ENCODE data around the gene FREM1. TPM values are rescaled to one million over a fixed set of nuclear protein-coding genes. Genes with fewer than 3 reads are reported as not detected.
"Not testable (repeated sequence)": the region's sequence is repeated elsewhere in the genome, so short reads cannot be mapped to it uniquely, and the experiment has no call there.

Gene FREM1
- polyA plus RNA-seq, 1 donor from 2014 or later: 2.3 TPM

- H3K4me2 ChIP-seq (ENCODE audit: low read length): no peak overlapping the region
- no peaks in the 10 kb centered on the region for H3K36me3 ChIP-seq (ENCODE audit: insufficient read depth, low read length)
- no peaks in the 10 kb centered on the region for H3K9me3 ChIP-seq (ENCODE audit: low read length)
- H3K27me3 ChIP-seq (ENCODE audit: insufficient read depth, low read depth, low read length): no peaks in the 10 kb centered on the region
- TF ChIP-seq MXI1 (conservative IDR thresholded peaks at IDR 0.05; ENCODE audit: poor library complexity, severe bottlenecking) (no peak), SMC3 (conservative IDR thresholded peaks at IDR 0.05; ENCODE audit: poor library complexity) (no peak), EZH2 (IDR thresholded peaks at IDR 0.05; ENCODE audit: borderline replicate concordance, insufficient read depth, low read length, poor library complexity, severe bottlenecking) (no peak), POLR2AphosphoS5 (IDR thresholded peaks at IDR 0.05) (no peak), RAD21 (conservative IDR thresholded peaks at IDR 0.05) (no peak), TAF1 (IDR thresholded peaks at IDR 0.05; ENCODE audit: low read depth) (no peak), EP300 (conservative IDR thresholded peaks at IDR 0.05; ENCODE audit: poor library complexity, severe bottlenecking) (no peak)
- TF ChIP-seq, protein P1, sequence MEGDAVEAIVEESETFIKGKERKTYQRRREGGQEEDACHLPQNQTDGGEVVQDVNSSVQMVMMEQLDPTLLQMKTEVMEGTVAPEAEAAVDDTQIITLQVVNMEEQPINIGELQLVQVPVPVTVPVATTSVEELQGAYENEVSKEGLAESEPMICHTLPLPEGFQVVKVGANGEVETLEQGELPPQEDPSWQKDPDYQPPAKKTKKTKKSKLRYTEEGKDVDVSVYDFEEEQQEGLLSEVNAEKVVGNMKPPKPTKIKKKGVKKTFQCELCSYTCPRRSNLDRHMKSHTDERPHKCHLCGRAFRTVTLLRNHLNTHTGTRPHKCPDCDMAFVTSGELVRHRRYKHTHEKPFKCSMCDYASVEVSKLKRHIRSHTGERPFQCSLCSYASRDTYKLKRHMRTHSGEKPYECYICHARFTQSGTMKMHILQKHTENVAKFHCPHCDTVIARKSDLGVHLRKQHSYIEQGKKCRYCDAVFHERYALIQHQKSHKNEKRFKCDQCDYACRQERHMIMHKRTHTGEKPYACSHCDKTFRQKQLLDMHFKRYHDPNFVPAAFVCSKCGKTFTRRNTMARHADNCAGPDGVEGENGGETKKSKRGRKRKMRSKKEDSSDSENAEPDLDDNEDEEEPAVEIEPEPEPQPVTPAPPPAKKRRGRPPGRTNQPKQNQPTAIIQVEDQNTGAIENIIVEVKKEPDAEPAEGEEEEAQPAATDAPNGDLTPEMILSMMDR (IDR thresholded peaks at IDR 0.05; ENCODE audit: poor library complexity, severe bottlenecking): no peak
- TF ChIP-seq, protein P2, sequence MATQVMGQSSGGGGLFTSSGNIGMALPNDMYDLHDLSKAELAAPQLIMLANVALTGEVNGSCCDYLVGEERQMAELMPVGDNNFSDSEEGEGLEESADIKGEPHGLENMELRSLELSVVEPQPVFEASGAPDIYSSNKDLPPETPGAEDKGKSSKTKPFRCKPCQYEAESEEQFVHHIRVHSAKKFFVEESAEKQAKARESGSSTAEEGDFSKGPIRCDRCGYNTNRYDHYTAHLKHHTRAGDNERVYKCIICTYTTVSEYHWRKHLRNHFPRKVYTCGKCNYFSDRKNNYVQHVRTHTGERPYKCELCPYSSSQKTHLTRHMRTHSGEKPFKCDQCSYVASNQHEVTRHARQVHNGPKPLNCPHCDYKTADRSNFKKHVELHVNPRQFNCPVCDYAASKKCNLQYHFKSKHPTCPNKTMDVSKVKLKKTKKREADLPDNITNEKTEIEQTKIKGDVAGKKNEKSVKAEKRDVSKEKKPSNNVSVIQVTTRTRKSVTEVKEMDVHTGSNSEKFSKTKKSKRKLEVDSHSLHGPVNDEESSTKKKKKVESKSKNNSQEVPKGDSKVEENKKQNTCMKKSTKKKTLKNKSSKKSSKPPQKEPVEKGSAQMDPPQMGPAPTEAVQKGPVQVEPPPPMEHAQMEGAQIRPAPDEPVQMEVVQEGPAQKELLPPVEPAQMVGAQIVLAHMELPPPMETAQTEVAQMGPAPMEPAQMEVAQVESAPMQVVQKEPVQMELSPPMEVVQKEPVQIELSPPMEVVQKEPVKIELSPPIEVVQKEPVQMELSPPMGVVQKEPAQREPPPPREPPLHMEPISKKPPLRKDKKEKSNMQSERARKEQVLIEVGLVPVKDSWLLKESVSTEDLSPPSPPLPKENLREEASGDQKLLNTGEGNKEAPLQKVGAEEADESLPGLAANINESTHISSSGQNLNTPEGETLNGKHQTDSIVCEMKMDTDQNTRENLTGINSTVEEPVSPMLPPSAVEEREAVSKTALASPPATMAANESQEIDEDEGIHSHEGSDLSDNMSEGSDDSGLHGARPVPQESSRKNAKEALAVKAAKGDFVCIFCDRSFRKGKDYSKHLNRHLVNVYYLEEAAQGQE (IDR thresholded peaks at IDR 0.05; ENCODE audit: borderline replicate concordance): no peak
- H3K4me3 ChIP-seq (ENCODE audit: low read length): no peak overlapping the region
- no peak overlapping the region for H2AFZ ChIP-seq (ENCODE audit: low read depth, low read length)
- no peaks in the 10 kb centered on the region for H3K9me2 ChIP-seq (ENCODE audit: insufficient read depth, low read length)
- H3F3A ChIP-seq (ENCODE audit: insufficient read depth, low read length, poor library complexity, severe bottlenecking): no peaks in the 10 kb centered on the region
- H4K20me1 ChIP-seq (ENCODE audit: insufficient read depth): no peaks in the 10 kb centered on the region
- H3K27ac ChIP-seq (ENCODE audit: low read length): no peak overlapping the region
- no peaks in the 10 kb centered on the region for H3K79me2 ChIP-seq (replicated peaks; ENCODE audit: insufficient read depth, low read length)
- no peak overlapping the region for H3K9ac ChIP-seq (ENCODE audit: low read length)
Measured at GRCh38 chr9:14923701-14924100, 13.5 kb upstream of the FREM1 start.

GRCh38 chr9:14920805-14921204 lies 10.6 kb upstream of the FREM1 start:
- not testable (repeated sequence) for H3K9me3 ChIP-seq (ENCODE audit: low read length); H3K27ac ChIP-seq (ENCODE audit: low read length); H3K36me3 ChIP-seq (ENCODE audit: insufficient read depth, low read length); H3K4me3 ChIP-seq (ENCODE audit: low read length); H4K20me1 ChIP-seq (ENCODE audit: insufficient read depth); H3K27me3 ChIP-seq (ENCODE audit: insufficient read depth, low read depth, low read length); H3K79me2 ChIP-seq (replicated peaks; ENCODE audit: insufficient read depth, low read length); H3F3A ChIP-seq (ENCODE audit: insufficient read depth, low read length, poor library complexity, severe bottlenecking); H3K9ac ChIP-seq (ENCODE audit: low read length); H2AFZ ChIP-seq (ENCODE audit: low read depth, low read length); H3K9me2 ChIP-seq (ENCODE audit: insufficient read depth, low read length); H3K4me2 ChIP-seq (ENCODE audit: low read length)

- H3F3A ChIP-seq (ENCODE audit: insufficient read depth, low read length, poor library complexity, severe bottlenecking): no peaks in the 10 kb centered on the region
- no peak overlapping the region for H3K4me2 ChIP-seq (ENCODE audit: low read length)
- H4K20me1 ChIP-seq (ENCODE audit: insufficient read depth): no peaks in the 10 kb centered on the region
- no peak overlapping the region for H3K27ac ChIP-seq (ENCODE audit: low read length)
- no peaks in the 10 kb centered on the region for H3K79me2 ChIP-seq (replicated peaks; ENCODE audit: insufficient read depth, low read length)
- H3K9me2 ChIP-seq (ENCODE audit: insufficient read depth, low read length): no peaks in the 10 kb centered on the region
- TF ChIP-seq SMC3 (conservative IDR thresholded peaks at IDR 0.05; ENCODE audit: poor library complexity) (no peak), POLR2AphosphoS5 (IDR thresholded peaks at IDR 0.05) (no peak), TAF1 (IDR thresholded peaks at IDR 0.05; ENCODE audit: low read depth) (no peak), MXI1 (conservative IDR thresholded peaks at IDR 0.05; ENCODE audit: poor library complexity, severe bottlenecking) (no peak), RAD21 (conservative IDR thresholded peaks at IDR 0.05) (no peak), EZH2 (IDR thresholded peaks at IDR 0.05; ENCODE audit: borderline replicate concordance, insufficient read depth, low read length, poor library complexity, severe bottlenecking) (no peak), EP300 (conservative IDR thresholded peaks at IDR 0.05; ENCODE audit: poor library complexity, severe bottlenecking) (no peak)
- TF ChIP-seq, protein P2 (IDR thresholded peaks at IDR 0.05; ENCODE audit: borderline replicate concordance): no peak
- TF ChIP-seq, protein P1 (IDR thresholded peaks at IDR 0.05; ENCODE audit: poor library complexity, severe bottlenecking): no peak
- H3K9me3 ChIP-seq (ENCODE audit: low read length): no peaks in the 10 kb centered on the region
- H3K36me3 ChIP-seq (ENCODE audit: insufficient read depth, low read length): no peaks in the 10 kb centered on the region
- no peak overlapping the region for H3K9ac ChIP-seq (ENCODE audit: low read length)
- no peak overlapping the region for H3K4me3 ChIP-seq (ENCODE audit: low read length)
- H2AFZ ChIP-seq (ENCODE audit: low read depth, low read length): no peak overlapping the region
- H3K27me3 ChIP-seq (ENCODE audit: insufficient read depth, low read depth, low read length): peaks cover 22% of the 10 kb centered on the region
Measured at GRCh38 chr9:14913366-14913765, 3.1 kb upstream of the FREM1 start.

All from neural cell (in vitro differentiated cells).